GM15510 (cell line): Measurements from ENCODE around the gene DNAH14.

Source experiments
- POLR2A ChIP-seq: IDR thresholded peaks from 3 replicates; pipeline ENCODE4 v1.6.1; 2011; ENCODE audit warnings: borderline replicate concordance; ENCODE audit not compliant: insufficient read length; ENCODE audit errors: extremely low read depth

The DNAH14 gene

DNA sequence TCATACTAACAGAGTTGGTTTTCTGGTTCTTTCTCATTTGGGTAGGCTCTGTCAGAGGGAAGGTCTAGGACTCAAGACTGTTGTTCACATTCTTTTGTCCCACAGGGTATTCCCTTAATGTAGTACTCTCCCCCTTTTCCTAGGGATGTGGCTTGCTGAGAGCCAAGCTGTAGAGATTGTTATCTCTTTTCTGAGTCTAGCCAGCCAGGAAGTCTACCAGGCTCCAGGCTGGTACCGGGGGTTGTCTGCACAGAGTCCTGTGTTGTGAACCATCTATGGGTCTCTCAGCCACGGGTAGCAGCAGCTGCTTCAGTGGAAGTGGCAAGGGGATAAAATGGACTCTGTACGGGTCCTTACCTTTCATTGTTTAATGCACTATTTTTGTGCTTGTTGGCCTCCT lies 272.0 kb downstream of the DNAH14 start:
- TF ChIP-seq POLR2A: no peak

GRCh38 chr1:225207791-225208190 lies 278.3 kb downstream of the DNAH14 start:
- TF ChIP-seq POLR2A: no peak

DNA sequence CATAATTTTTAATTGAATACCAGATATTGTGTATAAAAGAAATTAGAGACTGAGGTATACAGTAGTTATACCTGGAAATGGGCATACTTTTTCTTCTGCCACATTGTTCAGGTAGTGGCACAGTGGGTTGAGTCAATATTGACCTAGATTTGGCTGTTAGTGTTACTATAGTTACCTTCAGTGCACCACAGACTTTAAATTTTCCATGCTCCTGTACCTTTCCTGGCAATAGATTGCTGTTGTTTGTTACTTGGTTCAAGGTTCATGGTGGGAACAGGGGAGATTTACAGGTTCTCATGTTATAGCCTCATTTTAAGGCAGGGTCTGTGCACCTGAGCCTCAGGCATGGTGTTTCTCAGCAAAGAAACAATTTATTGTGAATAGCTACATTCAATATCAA lies 279.7 kb downstream of the DNAH14 start:
- TF ChIP-seq POLR2A: no peak

- TF ChIP-seq POLR2A: no peak
Observed at GRCh38 chr1:225224287-225224686, 294.8 kb downstream of the DNAH14 start.

DNA sequence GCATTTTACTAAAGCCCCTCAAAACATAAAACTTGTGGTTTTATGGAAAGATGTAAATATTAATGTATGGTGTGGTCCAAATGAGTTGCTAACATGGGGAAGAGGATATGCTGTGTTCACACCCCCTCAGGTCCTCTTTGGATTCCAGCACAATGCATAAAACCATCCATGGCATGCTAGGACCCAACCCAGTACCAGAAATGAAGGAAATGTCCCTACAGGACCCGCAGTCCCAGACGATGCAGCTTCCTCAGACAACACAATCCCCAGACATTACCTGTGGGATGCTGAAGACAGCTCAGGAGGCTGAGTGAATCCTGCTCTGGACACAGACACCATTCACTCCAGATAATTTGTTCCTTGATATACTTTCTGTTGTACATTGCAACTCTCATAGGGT lies 296.2 kb downstream of the DNAH14 start:
- no peak for TF ChIP-seq POLR2A

DNA sequence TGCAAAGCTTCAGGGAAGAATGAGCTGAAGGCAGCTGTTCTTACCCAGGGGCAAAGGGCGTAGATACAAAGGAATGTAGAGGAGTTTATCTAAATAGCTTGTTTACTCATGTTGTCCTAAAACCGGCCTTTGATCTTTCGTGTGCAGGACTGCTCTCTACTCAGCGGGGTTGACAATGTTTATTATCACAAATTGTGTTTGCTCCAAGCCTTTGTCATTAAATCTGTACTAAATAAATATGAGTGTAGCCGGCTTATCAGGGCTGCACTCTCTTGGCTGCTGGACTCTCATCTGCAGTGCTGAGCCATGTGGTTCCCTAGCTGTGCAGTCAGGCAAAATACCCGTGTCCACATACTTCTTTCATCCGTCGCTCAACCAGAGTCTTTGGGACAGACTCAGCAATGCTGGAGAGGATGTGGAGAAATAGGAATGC lies 299.4 kb downstream of the DNAH14 start:
- no peak for TF ChIP-seq POLR2A

DNA sequence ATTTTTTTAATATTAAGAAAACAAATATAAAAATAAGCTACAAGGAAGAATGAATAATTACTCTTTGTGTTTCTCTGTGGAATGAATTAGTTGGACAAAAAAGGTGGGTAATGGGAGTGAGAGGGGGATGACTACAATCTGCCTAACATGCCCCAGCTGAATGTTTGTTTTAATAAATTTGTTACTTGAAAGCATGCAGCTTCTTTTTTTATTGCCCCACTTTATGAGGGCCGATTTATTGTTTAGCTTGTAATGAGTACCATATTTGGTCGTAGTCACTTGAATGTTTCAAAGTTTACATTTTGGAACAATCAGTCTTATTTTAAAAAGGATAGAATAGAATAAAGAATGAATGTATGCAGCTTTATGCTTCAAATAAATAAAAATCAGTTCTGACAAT lies 301.0 kb downstream of the DNAH14 start:
- TF ChIP-seq POLR2A: no peak

GRCh38 chr1:225242611-225243010 lies 313.1 kb downstream of the DNAH14 start:
- no peak for TF ChIP-seq POLR2A

DNA sequence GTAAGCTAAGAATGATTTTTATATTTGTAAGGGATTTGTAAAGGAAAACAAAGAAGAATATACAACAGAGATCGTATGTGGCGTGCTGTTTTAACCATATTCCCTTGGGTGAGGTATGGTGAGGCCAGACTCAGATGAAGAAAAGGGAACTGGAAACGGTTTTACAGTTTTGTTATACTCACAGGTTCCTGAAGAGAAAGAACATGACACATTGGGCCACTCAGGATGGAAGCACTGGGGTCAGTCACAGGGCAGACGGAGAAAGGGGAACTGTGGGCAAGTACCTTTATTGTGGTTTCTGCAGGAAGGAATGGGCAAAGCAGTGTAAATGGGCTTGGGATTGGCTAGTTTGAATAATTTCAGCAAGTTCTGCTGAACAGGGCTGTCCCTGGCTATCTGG lies 321.0 kb downstream of the DNAH14 start:
- TF ChIP-seq POLR2A: no peak

DNA sequence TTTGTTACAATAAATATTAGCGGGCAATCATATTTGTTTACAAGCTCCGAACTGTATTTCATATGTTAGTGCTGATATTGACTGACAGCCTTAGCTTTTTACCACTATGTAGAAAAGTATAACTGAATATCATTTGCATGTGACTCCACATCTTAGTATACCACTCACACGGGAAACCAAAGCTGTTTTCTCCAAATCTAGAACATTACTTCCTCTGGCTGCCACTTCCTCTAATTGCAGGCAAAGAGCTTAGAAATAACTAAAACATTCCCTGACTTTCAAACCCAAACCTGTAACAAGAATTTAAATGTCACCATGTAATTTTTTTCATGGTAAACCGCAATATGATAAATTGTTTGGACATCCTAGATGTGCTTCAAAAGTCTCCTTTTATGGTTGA lies 323.7 kb downstream of the DNAH14 start:
- no peak for TF ChIP-seq POLR2A

- no peak for TF ChIP-seq POLR2A
Observed at GRCh38 chr1:225253784-225254183, 324.3 kb downstream of the DNAH14 start.

DNA sequence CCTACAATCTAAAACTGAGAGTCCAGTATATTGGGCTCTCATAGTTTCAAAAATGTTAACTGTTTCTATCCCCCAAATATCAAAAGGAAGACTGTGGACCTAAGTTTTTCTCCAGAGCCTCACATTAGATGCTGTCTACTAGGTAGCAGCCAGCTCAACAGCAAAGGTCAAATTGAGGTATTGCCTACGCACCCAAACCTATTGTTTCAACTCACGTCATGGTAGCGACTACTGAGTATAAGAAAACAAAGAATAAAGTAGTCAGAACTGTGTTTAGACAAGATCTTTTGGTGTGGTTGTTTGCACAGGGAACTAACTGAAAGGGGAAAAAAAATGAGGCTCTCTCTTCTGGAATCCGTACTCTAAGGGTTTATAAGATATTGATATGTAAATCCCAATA lies 325.2 kb downstream of the DNAH14 start:
- no peak for TF ChIP-seq POLR2A

- TF ChIP-seq POLR2A: no peak
Observed at GRCh38 chr1:225257081-225257480, 327.6 kb downstream of the DNAH14 start.

GRCh38 chr1:225258811-225259210 lies 329.3 kb downstream of the DNAH14 start:
- TF ChIP-seq POLR2A: no peak

DNA sequence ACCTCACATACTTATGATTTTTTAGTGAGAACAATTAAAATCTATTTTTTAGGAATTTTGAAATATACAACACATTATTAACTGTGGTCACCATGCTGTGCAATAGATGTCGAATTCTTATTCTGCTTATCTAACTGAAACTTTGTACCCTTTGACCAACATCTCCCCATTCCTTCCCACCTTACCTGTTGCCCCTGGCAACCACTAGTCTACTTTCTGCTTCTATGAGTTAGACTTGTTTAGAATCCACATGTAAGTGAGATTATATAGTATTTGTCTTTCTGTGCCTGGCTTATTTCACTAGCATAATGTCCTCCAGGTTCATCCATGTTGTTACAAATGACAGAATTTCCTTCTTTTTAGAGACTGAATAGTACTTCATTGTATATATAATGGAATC lies 330.1 kb downstream of the DNAH14 start:
- no peak for TF ChIP-seq POLR2A

- TF ChIP-seq POLR2A: no peak
Observed at GRCh38 chr1:225260319-225260718, 330.8 kb downstream of the DNAH14 start.

DNA sequence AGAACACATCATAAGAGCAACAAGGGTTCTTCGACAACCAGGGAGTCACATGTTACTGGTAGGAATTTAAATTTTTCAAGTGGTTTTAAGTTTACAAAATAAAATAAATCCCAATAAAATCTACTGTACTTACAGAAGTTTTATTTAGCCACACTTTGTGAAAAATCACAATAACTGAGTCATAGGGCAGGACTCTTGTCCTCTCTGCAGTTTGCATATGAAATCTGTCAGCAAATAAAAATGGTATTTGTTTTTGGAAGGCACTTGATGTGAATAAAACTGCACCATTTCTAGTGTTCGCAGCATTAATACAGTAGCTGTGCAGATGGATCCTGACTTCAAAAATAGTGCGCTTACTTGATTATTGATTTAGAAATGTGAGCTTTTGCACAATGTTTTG lies 348.0 kb downstream of the DNAH14 start:
- TF ChIP-seq POLR2A: no peak

GRCh38 chr1:225280563-225280962 lies 351.1 kb downstream of the DNAH14 start:
- no peak for TF ChIP-seq POLR2A

DNA sequence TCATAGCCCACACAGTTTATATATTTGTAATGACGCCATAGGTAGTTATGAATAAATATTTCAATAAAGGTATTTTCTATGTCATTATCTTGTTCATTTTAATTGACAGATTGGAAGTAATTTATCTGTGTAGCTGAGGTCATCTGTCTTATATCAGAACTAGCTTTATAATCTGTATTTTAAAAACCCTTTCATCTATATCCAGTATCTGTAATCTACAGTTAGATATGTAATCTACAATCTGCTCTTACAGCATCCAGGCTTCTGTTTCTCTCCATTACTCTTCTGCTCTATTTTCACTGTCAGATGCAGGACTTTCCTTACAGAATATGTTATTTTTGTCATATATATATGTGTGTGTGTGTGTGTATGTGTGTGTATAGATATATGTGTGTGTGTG lies 360.8 kb downstream of the DNAH14 start:
- no peak for TF ChIP-seq POLR2A

GRCh38 chr1:225299624-225300023 lies 370.1 kb downstream of the DNAH14 start:
- TF ChIP-seq POLR2A: no peak
